HG02763 (cell line): Measurements from ENCODE around the gene LEFTY2.
A peak's percentile ranks its signal among the peaks of the same experiment; 100 is the strongest.
"Not testable (repeated sequence)": the region's sequence is repeated elsewhere in the genome, so short reads cannot be mapped to it uniquely, and the experiment has no call there.

Experiments used
- ATAC-seq: cut with Tn5 transposase; IDR thresholded peaks from one replicate; pipeline ENCODE4 v1.9.1; 2021; ENCODE audit warnings: mild to moderate bottlenecking, moderate library complexity; ENCODE audit not compliant: unreplicated experiment

LEFTY2 gene

DNA sequence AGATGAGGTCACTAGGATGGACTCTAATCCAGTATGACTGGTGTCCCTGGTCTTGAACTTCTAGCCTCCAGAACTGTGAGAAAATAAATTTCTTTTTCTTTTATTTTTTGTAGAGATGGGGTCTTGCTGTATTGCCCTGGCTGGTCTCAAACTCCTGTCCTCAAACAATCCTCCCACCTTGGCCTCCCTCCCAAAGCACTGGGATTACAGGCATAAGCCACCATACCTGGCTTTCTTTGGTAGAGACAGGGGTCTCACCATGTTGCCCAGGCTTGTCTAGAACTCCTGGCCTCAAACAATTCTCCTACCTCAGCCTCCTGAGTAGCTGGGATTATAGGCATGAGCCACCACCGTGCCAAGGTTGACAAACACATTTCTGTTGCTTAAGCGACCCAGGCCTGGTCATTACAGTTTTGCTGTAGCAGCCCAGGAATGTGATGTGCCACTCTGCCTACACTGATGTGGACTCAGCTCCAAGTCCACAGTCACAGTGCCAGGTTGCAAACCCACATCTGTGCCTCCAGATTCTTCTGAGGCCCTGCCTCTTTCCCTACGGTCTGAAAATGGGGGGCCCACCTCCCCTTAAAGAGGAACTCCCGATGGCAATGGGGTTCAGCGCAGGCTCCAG is 32.9 kb downstream of the LEFTY2 start:
- ATAC-seq: no peak

DNA sequence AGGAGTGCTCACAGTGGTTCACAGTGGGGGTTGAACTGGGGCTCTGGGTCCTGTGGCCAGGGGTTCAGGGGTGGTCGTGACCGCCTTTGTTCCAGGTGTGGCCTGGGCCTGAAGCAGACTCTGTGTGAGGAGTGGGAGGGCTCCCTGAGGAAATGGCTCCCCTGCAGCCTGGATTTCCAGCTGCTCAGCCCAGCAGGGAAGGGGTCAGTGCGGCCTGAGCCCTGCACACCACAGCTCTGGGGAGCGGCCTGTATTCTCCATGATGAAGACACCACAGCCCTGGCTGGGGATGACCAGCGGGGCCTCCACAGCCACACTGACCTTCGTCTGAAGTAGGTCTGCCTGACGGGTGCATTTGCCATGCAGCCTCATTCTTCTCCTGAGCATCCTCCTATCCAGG is 33.7 kb downstream of the LEFTY2 start:
- no peak for ATAC-seq

DNA sequence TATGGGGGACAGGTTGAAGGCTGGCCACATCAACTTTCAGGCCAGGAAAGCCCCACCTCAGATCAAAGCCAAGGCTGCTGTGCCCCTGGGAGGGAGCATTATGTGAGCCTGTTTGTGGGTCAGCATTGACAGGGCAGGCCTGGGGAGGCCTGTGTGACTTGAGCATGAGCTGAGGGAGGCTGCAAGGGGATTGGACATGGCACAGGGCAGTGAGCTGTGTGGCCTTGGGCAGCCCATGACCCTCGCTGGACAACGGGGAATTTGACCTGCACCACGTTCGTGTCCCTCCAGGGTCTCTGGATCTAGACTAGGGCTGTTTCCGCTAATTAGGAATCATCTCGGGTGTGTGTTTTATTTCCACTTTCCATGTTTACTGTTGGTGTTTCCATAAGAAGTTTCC is 34.6 kb downstream of the LEFTY2 start:
- no peak for ATAC-seq

DNA sequence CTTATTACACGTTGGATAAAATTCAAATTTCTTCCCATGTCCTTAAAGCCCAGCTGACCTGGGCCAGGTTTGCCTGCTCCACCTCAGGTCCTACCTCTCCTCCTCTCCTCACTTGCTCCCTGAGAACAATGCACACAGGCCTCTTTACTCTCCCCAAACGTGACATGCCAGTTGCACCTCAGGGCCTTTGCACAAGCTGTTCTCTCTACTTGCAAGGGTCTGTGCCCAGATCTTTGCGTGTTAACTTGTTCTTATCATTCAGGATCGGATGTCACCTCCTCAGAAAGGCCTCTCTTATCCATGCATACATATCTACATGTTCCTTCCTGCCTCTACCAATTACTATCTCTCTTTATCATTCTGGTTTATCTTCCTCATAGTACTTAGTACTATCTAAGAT is 37.4 kb downstream of the LEFTY2 start:
- ATAC-seq: no peak

DNA sequence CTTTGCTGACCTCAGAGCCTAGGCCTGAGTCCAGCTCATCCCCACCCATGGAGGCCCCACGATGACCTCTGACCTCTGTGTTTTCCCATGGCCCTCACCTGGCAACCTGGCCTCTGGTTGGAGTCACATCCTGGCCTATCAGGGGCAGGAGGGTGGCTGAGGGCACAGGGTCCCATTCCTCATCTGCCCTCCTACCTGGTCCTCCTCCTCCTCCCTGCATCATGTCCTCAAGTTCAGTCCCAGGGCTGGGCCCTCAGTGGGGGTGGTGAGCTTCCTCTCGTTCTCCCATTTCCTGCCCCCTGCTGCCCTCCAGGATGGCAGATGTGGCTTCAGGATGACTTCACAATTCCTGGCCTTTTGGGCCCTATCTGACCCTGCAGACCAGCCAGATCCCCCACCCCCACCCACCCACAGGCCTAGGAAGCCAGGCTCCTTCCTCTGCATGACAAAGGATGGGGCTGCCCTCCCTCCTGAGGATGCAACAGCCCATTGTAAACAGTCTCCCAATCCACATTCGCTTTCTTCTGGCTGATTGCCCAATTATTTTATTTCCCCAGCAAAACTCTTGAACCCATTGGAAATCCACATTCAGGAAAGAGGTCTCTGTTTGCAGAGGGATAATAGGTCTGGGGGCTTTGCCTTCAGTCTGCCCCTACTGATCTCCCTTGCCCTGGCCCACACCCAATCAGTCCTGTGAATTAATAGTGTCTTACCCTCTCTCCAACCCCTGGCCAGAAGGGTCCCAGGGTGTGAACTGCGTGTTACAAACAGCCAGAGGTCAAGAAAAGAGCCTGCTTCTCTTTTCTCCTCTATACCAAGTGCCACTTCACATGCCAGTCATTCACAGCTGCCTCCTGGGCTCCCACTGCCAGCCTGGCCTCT is 41.7 kb downstream of the LEFTY2 start:
- no peak for ATAC-seq

DNA sequence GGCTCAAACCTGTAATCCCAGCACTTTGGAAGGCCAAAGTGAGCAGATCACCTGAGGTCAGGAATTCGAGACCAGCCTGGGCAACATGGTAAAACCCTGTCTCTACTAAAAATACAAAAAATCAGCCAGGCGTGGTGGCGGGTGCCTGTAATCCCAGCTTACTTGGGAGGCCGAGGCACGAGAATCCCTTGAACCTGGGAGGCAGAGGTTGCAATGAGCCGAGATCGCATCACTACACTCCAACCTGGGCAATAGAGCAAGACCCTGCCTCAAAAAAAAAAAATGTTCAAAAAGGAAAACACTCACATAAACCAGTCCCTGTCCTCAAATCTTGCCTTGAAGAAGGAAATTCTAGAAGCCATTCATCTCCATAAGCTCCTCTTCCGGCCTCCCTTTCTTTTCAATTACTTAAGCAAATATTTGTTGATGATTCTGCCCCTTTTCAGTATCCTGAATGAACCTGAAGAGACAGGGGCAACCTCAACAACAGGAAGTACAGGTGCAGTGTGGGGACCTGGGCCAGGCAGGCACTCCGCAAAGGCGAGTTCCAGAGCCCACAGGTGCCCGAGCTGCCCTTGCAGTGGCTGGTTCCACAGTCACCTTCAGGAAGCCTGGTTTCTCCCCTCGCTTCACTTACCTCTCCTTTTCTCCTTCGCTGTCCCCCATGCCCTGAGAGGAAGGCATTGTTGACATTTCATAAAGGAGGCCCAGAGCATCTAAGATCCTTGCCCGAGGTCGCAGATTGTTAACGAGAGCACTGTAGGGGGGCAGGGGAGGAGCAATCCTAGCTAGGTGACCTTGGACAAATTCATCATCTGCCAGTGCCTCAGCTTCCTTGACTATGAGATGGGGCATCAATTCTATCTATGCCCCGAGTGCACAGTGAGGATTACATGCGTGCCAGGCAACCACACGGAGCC is 43.2 kb downstream of the LEFTY2 start:
- ATAC-seq: no peak

DNA sequence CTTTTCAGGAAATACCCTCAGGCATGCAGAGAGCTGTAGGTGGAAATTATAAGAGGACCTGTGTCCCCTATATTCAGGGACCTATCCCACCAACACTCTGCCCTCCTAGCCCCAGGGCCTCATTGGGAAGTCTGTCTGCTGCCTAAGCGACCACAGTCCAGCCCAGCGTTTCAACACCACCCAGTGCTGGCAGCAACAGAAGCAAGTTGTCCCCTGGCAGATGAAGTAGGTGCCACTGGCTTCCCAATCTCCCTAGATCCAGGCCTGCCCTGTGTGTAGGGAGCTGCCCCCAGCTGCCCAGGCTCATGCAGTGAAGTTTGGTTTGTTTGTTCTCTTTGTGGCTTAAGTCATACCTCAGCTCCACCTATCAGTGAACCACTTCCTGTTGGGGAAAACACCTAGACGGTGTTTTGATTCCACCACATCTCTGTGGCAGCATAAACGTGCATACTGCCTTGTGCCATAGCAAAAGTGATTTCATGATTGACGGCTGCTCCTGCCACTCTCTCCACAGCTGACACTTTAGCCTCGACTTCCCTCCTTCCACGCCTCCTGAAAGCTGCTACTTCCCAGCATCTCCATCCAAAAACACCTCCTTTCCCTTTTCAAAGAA is 44.0 kb downstream of the LEFTY2 start:
- ATAC-seq: peak; percentile 100

DNA sequence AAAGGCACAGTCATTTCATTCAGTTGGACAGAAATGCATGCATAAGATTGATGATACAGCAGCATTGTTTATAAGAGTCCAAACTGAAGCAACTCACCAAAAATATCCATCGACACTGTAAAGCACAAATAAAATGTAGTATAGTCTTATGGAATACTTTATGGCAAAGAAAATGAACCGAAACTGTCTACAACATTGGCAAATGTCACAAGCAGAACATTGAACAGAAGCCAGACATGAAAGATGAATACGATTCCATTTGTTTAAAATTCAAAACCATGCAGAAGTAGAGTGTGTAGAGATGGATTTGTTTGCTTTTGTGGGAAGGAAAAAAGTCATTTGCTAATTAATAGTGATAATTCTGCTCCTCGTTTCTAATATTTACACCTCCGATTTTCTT is 44.5 kb downstream of the LEFTY2 start:
- no peak for ATAC-seq

DNA sequence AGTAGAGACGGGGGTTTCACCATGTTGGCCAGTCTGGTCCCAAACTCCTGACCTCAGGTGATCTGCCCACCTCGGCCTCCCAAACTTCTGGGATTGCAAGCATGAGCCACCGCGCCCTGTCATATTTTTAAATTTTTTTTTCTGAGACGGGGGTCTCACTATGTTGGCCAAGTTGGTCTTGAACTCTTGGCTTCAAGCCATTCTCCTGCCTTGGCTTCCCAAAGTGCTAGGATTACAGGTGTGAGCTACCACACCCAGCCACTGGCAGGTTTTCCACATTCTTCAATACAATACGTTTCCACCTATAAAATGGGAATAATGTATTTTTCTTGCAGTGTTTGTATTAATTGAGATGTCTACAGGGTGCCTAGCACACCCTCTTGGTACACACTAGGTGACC is 48.7 kb downstream of the LEFTY2 start:
- ATAC-seq: no peak

DNA sequence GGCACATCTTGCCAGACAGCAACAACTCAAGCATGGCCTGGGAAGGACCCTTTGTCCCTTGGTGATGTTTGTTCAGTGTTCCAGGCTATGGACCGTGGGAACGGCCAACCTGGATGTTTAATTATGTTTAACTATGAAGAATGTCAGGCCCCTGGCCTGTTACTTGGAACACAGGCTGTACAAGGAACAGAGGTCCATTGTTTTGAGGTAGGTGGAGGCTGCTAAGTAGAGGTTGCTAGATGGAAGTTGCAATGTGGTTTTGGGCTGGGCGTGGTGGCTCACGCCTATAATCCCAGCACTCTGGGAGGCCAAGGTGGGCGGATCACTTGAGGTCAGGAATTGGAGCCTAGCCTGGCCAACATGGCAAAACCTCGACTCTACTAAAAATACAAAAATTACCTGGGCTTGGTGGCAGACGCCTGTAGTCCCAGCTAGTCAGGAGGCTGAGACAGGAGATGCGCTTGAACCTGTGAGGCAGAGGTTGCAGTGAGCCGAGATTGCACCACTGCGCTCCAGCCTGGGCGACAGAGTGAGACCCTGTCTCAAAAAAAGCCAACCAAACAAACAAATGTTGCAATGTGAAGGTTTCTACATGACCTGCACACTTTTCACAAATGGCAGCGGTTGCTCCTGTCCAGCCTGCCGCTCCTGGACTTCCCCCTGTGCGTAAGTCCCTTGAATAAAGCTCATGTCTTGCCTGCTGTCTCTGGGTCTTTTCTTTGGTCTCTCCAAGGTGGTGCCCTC is 49.6 kb downstream of the LEFTY2 start:
- no peak for ATAC-seq

DNA sequence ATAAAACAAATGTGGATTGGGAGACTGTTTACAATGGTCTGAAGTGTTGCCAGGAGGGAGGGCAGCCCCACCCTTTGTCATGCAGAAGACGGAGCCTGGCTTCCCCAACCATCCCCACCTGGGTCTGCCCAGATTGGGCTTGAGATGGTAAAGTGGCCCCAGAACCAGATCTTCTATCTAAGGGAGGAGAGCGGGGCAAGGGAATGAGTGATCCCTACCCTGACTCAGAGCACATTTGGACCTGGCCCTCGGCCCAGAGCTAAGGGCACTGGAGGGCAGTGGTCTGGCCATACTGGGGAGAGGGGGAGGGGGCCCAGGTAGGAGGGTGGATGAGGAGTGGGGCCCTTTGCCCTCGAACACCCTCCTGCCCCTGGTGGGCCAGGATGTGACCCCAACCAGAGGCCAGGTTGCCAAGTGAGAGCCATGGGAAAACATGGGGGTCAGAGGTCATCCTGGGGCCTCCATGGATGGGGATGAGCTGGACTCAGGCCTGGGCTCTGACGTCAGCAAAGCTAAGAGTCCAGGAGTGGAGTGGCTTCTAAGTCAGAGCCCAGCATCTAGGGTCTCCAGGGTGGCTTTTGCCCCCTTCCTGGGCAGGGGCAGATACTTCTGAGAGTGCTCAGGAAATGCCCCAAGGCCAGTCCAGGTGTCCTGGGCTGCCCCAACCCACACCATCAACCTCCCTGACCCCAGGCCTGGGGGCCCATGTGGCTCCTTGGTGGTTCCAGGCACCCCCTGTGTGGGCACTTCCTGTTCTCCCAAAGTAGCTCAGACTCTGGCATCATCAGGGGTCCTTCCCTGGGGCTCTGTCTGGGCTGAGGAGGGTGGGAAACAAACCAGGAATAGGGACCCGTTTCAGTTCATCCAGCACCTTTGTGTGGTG is 50.4 kb downstream of the LEFTY2 start:
- no peak for ATAC-seq

DNA sequence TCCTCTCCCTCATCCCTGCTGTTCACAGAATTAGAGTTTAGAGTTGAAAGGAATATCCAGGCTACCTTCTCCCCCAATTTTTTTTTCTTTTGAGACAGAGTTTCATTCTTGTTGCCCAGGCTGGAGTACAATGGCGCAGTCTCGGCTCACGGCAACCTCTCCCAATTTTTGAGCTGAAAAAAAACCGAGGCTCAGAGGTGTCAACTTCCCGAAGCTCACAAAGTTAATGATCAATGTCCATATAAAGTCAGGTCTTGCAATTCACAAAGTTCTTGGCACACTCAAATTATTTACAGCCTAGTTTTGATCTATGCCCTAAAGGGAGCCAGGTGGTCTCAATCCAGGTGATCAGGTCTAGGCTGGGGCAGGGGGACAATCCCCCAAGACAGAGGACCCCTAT is 51.3 kb downstream of the LEFTY2 start:
- ATAC-seq: no peak

DNA sequence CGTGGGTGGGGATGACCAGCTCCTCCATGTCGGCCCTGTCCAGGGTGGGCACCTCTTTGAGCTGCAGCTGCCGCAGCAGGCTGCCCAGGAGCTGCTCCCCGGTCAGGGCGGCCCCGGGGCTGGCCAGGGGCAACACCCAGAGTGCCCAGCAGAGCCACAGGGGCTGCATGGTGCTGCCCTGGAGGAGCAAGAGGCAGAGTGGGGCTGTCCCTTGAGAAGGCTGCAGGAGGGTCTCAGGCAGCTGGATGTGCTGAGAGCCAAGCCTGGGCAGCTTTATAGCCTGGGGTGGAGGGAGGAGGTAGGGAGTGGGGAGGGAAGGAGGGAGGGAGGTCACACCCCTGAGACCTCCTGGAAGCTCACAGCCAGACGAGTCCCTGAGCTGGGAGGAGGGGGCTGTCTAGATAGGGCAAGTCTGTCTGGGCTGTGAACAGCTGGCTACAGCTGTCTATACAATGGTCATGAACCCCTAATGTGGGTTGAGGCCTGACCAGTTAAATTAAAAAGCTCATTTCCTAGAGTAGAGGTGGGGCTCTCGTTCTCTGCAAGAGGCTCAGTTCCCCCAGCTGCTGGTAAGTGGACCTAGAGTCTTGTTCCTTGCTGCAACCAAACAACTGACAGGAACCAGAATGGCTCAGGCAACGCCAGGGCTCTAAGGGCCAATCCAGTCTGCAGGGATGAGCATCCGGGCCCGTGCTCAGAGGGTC is 52.0 kb downstream of the LEFTY2 start, which contains the start of gene LEFTY1:
Gene LEFTY1, minus strand, starts transcription at position 249 of the 704 bp plus-strand sequence. Its CDS starts 80 bp downstream, at position 169.
- no peak for ATAC-seq

DNA sequence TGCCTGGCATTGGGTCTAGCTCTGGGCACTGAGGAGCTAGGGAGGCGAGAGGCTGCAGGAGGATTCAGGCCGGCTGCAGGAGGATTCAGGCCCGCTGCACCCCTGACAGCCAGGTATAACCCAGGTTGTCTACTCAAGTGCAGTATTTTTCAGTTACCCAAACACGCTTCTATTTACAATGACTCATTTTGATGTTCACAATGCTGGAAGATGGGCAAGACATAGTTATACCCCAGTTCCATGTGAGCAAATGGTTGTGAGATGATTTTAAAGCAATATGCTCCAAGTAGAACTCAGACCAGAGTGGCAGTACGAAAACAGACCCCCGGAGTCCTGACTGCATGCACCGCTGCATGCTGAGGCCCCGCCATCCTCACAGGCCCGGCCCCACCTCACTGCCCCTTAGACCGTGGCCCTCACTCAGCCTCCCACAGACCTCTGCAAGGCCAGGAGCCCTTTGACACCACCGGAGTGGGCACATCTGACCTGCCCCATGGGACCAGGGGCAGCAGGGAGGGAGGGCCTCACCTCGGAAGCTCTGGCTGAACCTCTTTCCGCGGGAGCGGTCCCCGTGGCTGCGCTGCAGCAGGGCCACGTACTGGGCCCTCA is 52.6 kb downstream of the LEFTY2 start:
- no peak for ATAC-seq

DNA sequence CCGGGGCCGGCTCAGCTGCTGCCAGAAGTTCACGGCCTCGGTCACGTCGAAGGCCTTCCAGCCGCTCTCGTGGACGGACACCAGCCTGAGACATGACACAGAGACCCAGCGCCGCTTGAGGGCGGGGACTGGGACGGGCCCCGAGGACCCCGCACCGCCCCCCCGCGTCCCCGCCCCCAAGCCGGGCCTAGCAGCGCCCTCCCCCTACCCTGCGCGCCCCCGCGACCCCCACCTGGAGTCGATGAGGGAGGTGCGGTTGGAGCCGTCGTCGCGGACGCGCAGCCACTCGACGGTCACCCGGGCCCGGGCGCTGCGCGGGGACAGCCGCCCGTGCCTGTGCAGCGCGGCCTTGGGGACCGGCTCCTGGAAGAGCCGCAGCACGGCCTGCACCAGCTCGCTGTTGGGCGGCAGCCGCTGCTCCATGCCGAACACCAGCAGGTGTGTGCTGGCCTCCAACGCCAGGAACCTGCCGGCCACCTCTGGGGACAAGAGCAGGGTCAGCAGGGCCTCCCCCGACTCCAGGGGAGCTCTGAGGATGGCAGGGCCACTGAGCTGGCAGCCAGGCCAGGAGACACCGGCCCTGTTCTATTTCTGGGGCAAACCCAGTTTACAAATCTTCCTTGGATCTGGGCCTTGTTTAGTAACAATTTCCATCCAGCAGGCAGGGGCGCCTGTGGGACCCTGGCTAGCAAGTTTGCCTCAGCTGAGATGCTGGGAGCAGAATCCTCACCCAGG is 53.3 kb downstream of the LEFTY2 start:
- not testable (repeated sequence) for ATAC-seq

DNA sequence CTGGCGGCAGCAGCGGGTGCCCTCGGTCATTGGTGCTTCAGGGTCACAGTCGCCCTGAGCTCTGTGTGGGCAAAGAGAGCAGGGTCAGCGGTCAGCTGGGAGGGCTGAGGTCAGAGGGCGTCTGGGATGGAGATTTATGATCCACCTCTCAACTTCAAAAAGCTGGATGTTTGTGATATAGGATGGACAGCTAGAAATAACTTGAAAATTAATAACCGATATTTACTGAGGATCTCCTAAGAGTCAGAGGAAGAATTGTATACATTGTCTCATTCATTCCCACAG is 54.0 kb downstream of the LEFTY2 start:
- no peak for ATAC-seq
